Stimulated activated CD8-positive, alpha-beta memory T cell treated with anti-CD3 and anti-CD28 coated beads, Interleukin-15, amount 100 ng/mL, for 24 hours (primary cell): Measurements from ENCODE around the gene HIBADH.
"Not testable (repeated sequence)": the region's sequence is repeated elsewhere in the genome, so short reads cannot be mapped to it uniquely, and the experiment has no call there.

ENCODE experiments used
- DNase-seq: peaks from one replicate; pipeline ENCODE4 v3.0.0-alpha.2; 2020; ENCODE audit warnings: low read depth

Gene HIBADH

GRCh38 chr7:27600247-27600646 lies 62.4 kb downstream of the HIBADH start:
- no peak for DNase-seq

GRCh38 chr7:27595009-27595408 lies 67.7 kb downstream of the HIBADH start:
- DNase-seq: no peak

- DNase-seq: no peak
Observed at GRCh38 chr7:27593226-27593625, 69.5 kb downstream of the HIBADH start.

- DNase-seq: no peak
Observed at GRCh38 chr7:27590416-27590815, 72.3 kb downstream of the HIBADH start.

GRCh38 chr7:27587429-27587828 lies 75.3 kb downstream of the HIBADH start:
- DNase-seq: no peak

GRCh38 chr7:27586825-27587224 lies 75.9 kb downstream of the HIBADH start:
- DNase-seq: no peak

- DNase-seq: no peak
Observed at GRCh38 chr7:27585781-27586447, 76.8 kb downstream of the HIBADH start.

- DNase-seq: no peak
Observed at GRCh38 chr7:27581906-27582305, 80.8 kb downstream of the HIBADH start.

GRCh38 chr7:27581119-27581518 lies 81.6 kb downstream of the HIBADH start:
- DNase-seq: no peak

- no peak for DNase-seq
Observed at GRCh38 chr7:27579565-27579964, 83.1 kb downstream of the HIBADH start.

- not testable (repeated sequence) for DNase-seq
Observed at GRCh38 chr7:27578169-27578568, 84.5 kb downstream of the HIBADH start.

- DNase-seq: no peak
Observed at GRCh38 chr7:27576360-27576944, 86.2 kb downstream of the HIBADH start.

- no peak for DNase-seq
Observed at GRCh38 chr7:27575613-27576012, 87.1 kb downstream of the HIBADH start.

GRCh38 chr7:27569106-27569505 lies 93.6 kb downstream of the HIBADH start:
- DNase-seq: no peak

- no peak for DNase-seq
Observed at GRCh38 chr7:27567266-27567665, 95.4 kb downstream of the HIBADH start.

- DNase-seq: no peak
Observed at GRCh38 chr7:27564881-27565482, 97.7 kb downstream of the HIBADH start.

GRCh38 chr7:27560706-27561235 lies 101.9 kb downstream of the HIBADH start:
- no peak for DNase-seq

- DNase-seq: no peak
Observed at GRCh38 chr7:27555670-27556069, 107.0 kb downstream of the HIBADH start.

- no peak for DNase-seq
Observed at GRCh38 chr7:27554826-27555225, 107.9 kb downstream of the HIBADH start.

- no peak for DNase-seq
Observed at GRCh38 chr7:27553273-27553672, 109.4 kb downstream of the HIBADH start.

GRCh38 chr7:27551803-27552400 lies 110.8 kb downstream of the HIBADH start:
- DNase-seq: no peak

GRCh38 chr7:27549606-27550005 lies 113.1 kb downstream of the HIBADH start:
- DNase-seq: no peak

- DNase-seq: no peak
Observed at GRCh38 chr7:27548304-27548703, 114.4 kb downstream of the HIBADH start.
